ENCODE data around the gene SMARCAD1. TPM values are rescaled to one million over a fixed set of nuclear protein-coding genes. Genes with fewer than 3 reads are reported as not detected.

SMARCAD1 gene
- total RNA-seq, 2 experiments from 2014 or later = 10.7 TPM

DNA sequence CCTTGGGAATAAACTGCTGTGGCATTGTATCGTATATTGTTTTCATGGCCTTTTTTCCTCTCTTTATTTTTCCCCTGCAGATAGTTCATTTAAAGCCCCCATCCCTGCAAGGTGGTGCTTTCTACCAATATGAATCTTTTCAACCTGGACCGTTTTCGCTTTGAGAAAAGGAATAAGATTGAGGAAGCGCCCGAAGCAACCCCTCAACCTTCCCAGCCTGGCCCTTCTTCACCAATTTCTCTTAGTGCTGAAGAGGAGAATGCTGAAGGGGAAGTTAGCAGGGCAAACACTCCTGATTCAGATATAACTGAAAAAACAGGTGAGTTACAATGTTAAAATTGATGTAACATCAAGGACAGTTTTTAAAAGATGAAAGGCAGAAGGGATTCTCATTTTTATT is 601 bp downstream of the SMARCAD1 start:
- TF ChIP-seq, protein P1, sequence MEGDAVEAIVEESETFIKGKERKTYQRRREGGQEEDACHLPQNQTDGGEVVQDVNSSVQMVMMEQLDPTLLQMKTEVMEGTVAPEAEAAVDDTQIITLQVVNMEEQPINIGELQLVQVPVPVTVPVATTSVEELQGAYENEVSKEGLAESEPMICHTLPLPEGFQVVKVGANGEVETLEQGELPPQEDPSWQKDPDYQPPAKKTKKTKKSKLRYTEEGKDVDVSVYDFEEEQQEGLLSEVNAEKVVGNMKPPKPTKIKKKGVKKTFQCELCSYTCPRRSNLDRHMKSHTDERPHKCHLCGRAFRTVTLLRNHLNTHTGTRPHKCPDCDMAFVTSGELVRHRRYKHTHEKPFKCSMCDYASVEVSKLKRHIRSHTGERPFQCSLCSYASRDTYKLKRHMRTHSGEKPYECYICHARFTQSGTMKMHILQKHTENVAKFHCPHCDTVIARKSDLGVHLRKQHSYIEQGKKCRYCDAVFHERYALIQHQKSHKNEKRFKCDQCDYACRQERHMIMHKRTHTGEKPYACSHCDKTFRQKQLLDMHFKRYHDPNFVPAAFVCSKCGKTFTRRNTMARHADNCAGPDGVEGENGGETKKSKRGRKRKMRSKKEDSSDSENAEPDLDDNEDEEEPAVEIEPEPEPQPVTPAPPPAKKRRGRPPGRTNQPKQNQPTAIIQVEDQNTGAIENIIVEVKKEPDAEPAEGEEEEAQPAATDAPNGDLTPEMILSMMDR (IDR thresholded peaks at IDR 0.05) = no peak

DNA sequence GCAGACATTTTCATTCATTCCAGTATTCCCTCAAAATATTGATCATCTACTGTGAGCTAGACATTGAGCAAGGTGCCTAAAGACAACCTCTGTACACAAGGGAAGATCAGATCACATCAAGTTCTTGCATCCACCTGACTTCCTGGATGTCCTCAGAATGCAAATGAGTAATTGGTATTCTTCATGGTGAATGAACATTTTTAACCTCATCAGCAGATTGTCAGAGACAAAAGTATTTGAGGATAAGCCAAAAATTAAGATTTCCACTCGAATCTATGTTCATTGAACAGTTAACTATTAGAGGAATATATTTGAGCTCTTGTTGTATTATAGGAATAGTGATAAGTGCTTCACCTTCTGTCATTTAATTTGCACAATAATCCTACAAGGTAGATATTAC is 1.3 kb downstream of the SMARCAD1 start:
- Mint-ChIP-seq H3K4me3 (peak overlapping the region; percentile 92), H3K9me3 (no peaks in the 10 kb centered on the region), H3K36me3 (ENCODE audit: low read depth) (peaks cover 54% of the 10 kb centered on the region), H3K27ac (peak overlapping the region; percentile 95), H3K27me3 (peaks cover 7% of the 10 kb centered on the region), H3K4me1 (ENCODE audit: low read depth) (peaks cover 66% of the 10 kb centered on the region)
- POLR2A ChIA-PET = no interaction called here
- H3K4me3 ChIP-seq (ENCODE audit: low read length) = no peak overlapping the region
- H3K9me3 ChIP-seq (ENCODE audit: control insufficient read depth in 1 of 2, insufficient read depth in 1 of 2, low read length in 2 of 2) = no peaks in the 10 kb centered on the region
- CTCF ChIA-PET = no interaction called here
- ATAC-seq (ENCODE audit: poor library complexity) (no peak), DNase-seq (peak in 1 of 14 experiments; percentile 2)
- peaks cover 34% of the 10 kb centered on the region for H3K36me3 ChIP-seq (ENCODE audit: insufficient read depth, low read length)
- TF ChIP-seq, protein P1 (IDR thresholded peaks at IDR 0.05) = no peak
- H3K27ac ChIP-seq (ENCODE audit: low read depth in 1 of 2, low read length in 2 of 2) = no peak overlapping the region
- intact Hi-C loops (cut with DNase I, micrococcal nuclease) = loop anchor here in 1 of 2 experiments (5.0 kb wide), 1 partner anchor 243 kb away; the partner anchor contains the start of gene PDLIM5
- peaks cover 0 to 4% of the 10 kb centered on the region in 2 experiments for H3K27me3 ChIP-seq (ENCODE audit: control insufficient read depth in 1 of 2, insufficient read depth in 2 of 2, low read length in 2 of 2)
- peaks cover 15% of the 10 kb centered on the region for H3K4me1 ChIP-seq (ENCODE audit: insufficient read depth, low read length)

More for the DNA sequence above, 601 bp downstream of the SMARCAD1 start:
- peak overlapping the region; percentile 92 for H3K4me3 Mint-ChIP-seq
- peak overlapping the region; percentile 75 for H3K4me3 ChIP-seq (ENCODE audit: low read length)
- ChIA-PET POLR2A (no interaction called here), CTCF (no interaction called here)
- peak overlapping the region; percentile 82 to 90 for H3K27ac ChIP-seq (ENCODE audit: low read depth in 1 of 2, low read length in 2 of 2)
- H3K27me3 ChIP-seq (ENCODE audit: control insufficient read depth in 1 of 2, insufficient read depth in 2 of 2, low read length in 2 of 2) = peaks cover 0 to 8% of the 10 kb centered on the region in 2 experiments
- peaks cover 60% of the 10 kb centered on the region for H3K4me1 Mint-ChIP-seq (ENCODE audit: low read depth)
- peaks cover 47% of the 10 kb centered on the region for H3K36me3 Mint-ChIP-seq (ENCODE audit: low read depth)
- H3K27ac Mint-ChIP-seq = peak overlapping the region; percentile 95
- H3K9me3 Mint-ChIP-seq = no peaks in the 10 kb centered on the region
- ATAC-seq (ENCODE audit: poor library complexity) (no peak), DNase-seq (peak in 1 of 14 experiments; percentile 9)
- no peaks in the 10 kb centered on the region for H3K9me3 ChIP-seq (ENCODE audit: control insufficient read depth in 1 of 2, insufficient read depth in 1 of 2, low read length in 2 of 2)
- peaks cover 14% of the 10 kb centered on the region for H3K27me3 Mint-ChIP-seq
- intact Hi-C loops (cut with DNase I, micrococcal nuclease) = loop anchor here in 1 of 2 experiments (5.0 kb wide), 1 partner anchor 244 kb away; the partner anchor contains the start of gene PDLIM5
- H3K36me3 ChIP-seq (ENCODE audit: insufficient read depth, low read length) = peaks cover 27% of the 10 kb centered on the region
- peaks cover 15% of the 10 kb centered on the region for H3K4me1 ChIP-seq (ENCODE audit: insufficient read depth, low read length)

DNA sequence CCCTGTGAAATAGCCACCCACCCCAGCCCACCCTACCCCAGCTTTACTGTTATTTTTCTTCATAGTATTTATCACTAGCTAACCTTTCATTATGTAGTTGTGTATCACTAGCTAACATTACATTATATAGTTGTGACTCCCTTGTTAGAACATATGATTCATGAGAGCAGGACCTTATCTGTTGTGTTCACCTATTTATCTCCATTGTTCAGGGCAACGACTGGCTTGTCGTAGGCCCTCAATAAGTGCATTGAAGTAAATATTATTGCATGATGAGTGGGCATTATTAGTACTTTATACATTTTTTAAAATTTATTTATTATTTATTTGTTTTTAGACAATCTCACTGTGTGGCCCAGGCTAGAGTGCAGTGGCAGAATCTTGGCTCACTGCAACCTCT is 4.2 kb downstream of the SMARCAD1 start:
- no peak overlapping the region for H3K27ac Mint-ChIP-seq
- peaks cover 82% of the 10 kb centered on the region for H3K36me3 Mint-ChIP-seq (ENCODE audit: low read depth)
- H3K27me3 Mint-ChIP-seq = no peaks in the 10 kb centered on the region
- H3K36me3 ChIP-seq (ENCODE audit: insufficient read depth, low read length) = peaks cover 46% of the 10 kb centered on the region
- TF ChIP-seq, protein P1 (IDR thresholded peaks at IDR 0.05) = no peak
- no peak overlapping the region for H3K4me3 ChIP-seq (ENCODE audit: low read length)
- H3K27ac ChIP-seq (ENCODE audit: low read depth in 1 of 2, low read length in 2 of 2) = no peak overlapping the region
- no peaks in the 10 kb centered on the region for H3K9me3 ChIP-seq (ENCODE audit: control insufficient read depth in 1 of 2, insufficient read depth in 1 of 2, low read length in 2 of 2)
- CTCF ChIA-PET = no interaction called here
- ATAC-seq (ENCODE audit: poor library complexity) (no peak), DNase-seq (no peak)
- POLR2A ChIA-PET = no interaction called here
- peaks cover 15% of the 10 kb centered on the region for H3K4me1 ChIP-seq (ENCODE audit: insufficient read depth, low read length)
- H3K4me1 Mint-ChIP-seq (ENCODE audit: low read depth) = peaks cover 82% of the 10 kb centered on the region
- intact Hi-C loops (cut with DNase I, micrococcal nuclease) = no loop called here
- no peak overlapping the region for H3K4me3 Mint-ChIP-seq
- H3K27me3 ChIP-seq (ENCODE audit: control insufficient read depth in 1 of 2, insufficient read depth in 2 of 2, low read length in 2 of 2) = no peaks in the 10 kb centered on the region
- no peaks in the 10 kb centered on the region for H3K9me3 Mint-ChIP-seq

Data from CD4-positive, alpha-beta T cell (primary cell).